Fibroblast of lung (primary cell): ENCODE results near the gene RMRP. TPM values are rescaled to one million over a fixed set of nuclear protein-coding genes. Genes with fewer than 3 reads are reported as not detected.

Experiments used
- DNase-seq, 2 donors: peaks; one replicate each; pipeline versions ENCODE4 v3.0.0 to v3.0.0-alpha.2; 2010; ENCODE audit warnings: low read depth in 2 of 2
- H2AFZ ChIP-seq: 2 replicates; pipeline ENCODE4 v1.5.1; 2012; ENCODE audit warnings: low read length, control low read depth, inconsistent platforms
- H3K27ac ChIP-seq: 2 replicates; pipeline ENCODE4 v1.5.1; 2011; ENCODE audit warnings: low read length, control low read depth; ENCODE audit not compliant: insufficient read depth
- H3K27me3 ChIP-seq: 2 replicates; pipeline ENCODE4 v1.5.1; 2011; ENCODE audit warnings: mild to moderate bottlenecking, low read length; ENCODE audit not compliant: control insufficient read depth, insufficient read depth
- H3K36me3 ChIP-seq: 2 replicates; pipeline ENCODE4 v1.5.1; 2011; ENCODE audit warnings: low read length; ENCODE audit not compliant: control insufficient read depth, insufficient read depth
- H3K4me1 ChIP-seq: 2 replicates; pipeline ENCODE4 v1.5.1; 2011; ENCODE audit warnings: low read length; ENCODE audit not compliant: control insufficient read depth, insufficient read depth; ENCODE audit errors: extremely low read depth
- H3K4me2 ChIP-seq: 2 replicates; pipeline ENCODE4 v1.5.1; 2011; ENCODE audit warnings: low read length, control low read depth; ENCODE audit not compliant: insufficient read depth; ENCODE audit errors: extremely low read depth
- H3K4me3 ChIP-seq, 4 experiments: fragments of 200-600 bp in 1 of 4; sonication (generic) in 1 of 4; replicated peaks in 1 of 4; 2 replicates each; pipeline ENCODE4 v1.5.1; 2011 to 2016; ENCODE audit warnings: low read length in 4 of 4, low read depth in 3 of 4, mild to moderate bottlenecking in 3 of 4, control low read depth in 2 of 4, inconsistent platforms in 1 of 4, mixed read lengths in 1 of 4; ENCODE audit not compliant: insufficient read depth in 1 of 4; ENCODE audit errors: control extremely low read depth in 1 of 4
- H3K79me2 ChIP-seq: 2 replicates; pipeline ENCODE4 v1.5.1; 2012; ENCODE audit warnings: mild to moderate bottlenecking, low read length, inconsistent platforms; ENCODE audit not compliant: control insufficient read depth, insufficient read depth
- H3K9ac ChIP-seq: 2 replicates; pipeline ENCODE4 v1.5.1; 2011; ENCODE audit warnings: mild to moderate bottlenecking, low read length, control low read depth; ENCODE audit not compliant: insufficient read depth
- H3K9me3 ChIP-seq: 2 replicates; pipeline ENCODE4 v1.5.1; 2012; ENCODE audit warnings: low read depth, low read length; ENCODE audit not compliant: control insufficient read depth, insufficient read depth
- H4K20me1 ChIP-seq: 2 replicates; pipeline ENCODE4 v1.5.1; 2011; ENCODE audit warnings: low read length; ENCODE audit not compliant: control insufficient read depth, insufficient read depth; ENCODE audit errors: extremely low read depth
- EZH2 ChIP-seq: IDR thresholded peaks from 2 replicates; pipeline ENCODE4 v1.5.1; 2012; ENCODE audit warnings: low read length, control low read depth, mild to moderate bottlenecking; ENCODE audit errors: missing control alignments
- polyA minus RNA-seq: library from RNA; depleted of rRNA, polyadenylated mRNA; stranded (reverse); fragments of >200 nt; gene quantifications from 2 replicates; pipeline ENCODE4 v1.2.3, GENCODE V29; 2011; ENCODE audit warnings: low replicate concordance
- polyA plus RNA-seq, 2 donors: library from polyadenylated mRNA; depleted of rRNA in 1 of 2; stranded (reverse) in 1 of 2; unstranded in 1 of 2; fragments of >200 nt; gene quantifications; 2 replicates each; pipeline ENCODE4 v1.2.1, GENCODE V29; 2011 to 2012; ENCODE audit warnings: missing spikeins in 1 of 2
- total RNA-seq: library from RNA; depleted of rRNA; stranded (reverse); fragments of >200 nt; gene quantifications from 2 replicates; pipeline ENCODE4 v1.2.1, GENCODE V29; 2014
- TF ChIP-seq, protein P1 (sequence below), 2 donors: IDR thresholded peaks in 1 of 2; conservative IDR thresholded peaks in 1 of 2; 1 replicate in 1 of 2; 2 replicates in 1 of 2; pipeline ENCODE4 v1.5.1; 2011 to 2012; ENCODE audit warnings: low read length in 2 of 2, control low read depth in 1 of 2, inconsistent platforms in 1 of 2, low read depth in 1 of 2, mild to moderate bottlenecking in 1 of 2

RMRP gene
- total RNA-seq (67,954 and 162,287 TPM in 2 replicates), polyA plus RNA-seq (75.4 and 110 TPM in 2 replicates), polyA minus RNA-seq (7,676 and 19,551 TPM in 2 replicates)
- polyA plus RNA-seq (2012), result 16.4 and 31.6 TPM in 2 replicates

DNA sequence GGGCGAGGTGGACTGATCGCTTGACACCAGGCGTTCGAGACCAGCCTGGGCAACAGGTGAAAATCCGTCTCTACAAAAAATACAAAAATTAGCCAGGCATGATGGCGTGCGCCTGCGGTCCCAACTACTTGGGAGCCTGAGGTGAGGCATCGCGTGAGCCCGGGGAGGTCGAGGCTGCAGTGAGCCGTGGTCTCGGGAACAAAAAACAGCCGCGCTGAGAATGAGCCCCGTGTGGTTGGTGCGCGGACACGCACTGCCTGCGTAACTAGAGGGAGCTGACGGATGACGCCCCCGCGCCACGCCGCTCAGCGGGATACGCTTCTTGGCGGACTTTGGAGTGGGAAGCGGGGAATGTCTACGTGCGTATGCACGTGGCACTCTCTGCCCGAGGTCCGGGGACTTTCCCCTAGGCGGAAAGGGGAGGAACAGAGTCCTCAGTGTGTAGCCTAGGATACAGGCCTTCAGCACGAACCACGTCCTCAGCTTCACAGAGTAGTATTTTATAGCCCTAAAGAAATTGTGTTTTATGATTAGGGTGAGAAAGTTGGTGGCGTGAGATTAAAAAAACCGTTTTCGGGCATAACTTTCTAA is at the start of gene RMRP:
TSS of gene RMRP (minus strand) at position 474 of the 591 bp plus-strand sequence.
- Histone ChIP-seq H3K4me1 (peaks cover 13% of the 10 kb centered on the region), H3K27me3 (no peaks in the 10 kb centered on the region), H3K9me3 (no peaks in the 10 kb centered on the region), H3K79me2 (peaks cover 14% of the 10 kb centered on the region), H3K27ac (peak within 1 kb of the TSS; percentile 97), H3K36me3 (peaks cover 2% of the 10 kb centered on the region), H4K20me1 (no peaks in the 10 kb centered on the region), H2AFZ (peak within 1 kb of the TSS; percentile 83), H3K4me3 (peak within 1 kb of the TSS; percentile 53 to 82 (median 74)), H3K4me2 (peak within 1 kb of the TSS; percentile 97), H3K9ac (peak within 1 kb of the TSS; percentile 97)
- DNase-seq, result peak; percentile 99 to 100
- no peak for TF ChIP-seq EZH2
- TF ChIP-seq, protein P1, sequence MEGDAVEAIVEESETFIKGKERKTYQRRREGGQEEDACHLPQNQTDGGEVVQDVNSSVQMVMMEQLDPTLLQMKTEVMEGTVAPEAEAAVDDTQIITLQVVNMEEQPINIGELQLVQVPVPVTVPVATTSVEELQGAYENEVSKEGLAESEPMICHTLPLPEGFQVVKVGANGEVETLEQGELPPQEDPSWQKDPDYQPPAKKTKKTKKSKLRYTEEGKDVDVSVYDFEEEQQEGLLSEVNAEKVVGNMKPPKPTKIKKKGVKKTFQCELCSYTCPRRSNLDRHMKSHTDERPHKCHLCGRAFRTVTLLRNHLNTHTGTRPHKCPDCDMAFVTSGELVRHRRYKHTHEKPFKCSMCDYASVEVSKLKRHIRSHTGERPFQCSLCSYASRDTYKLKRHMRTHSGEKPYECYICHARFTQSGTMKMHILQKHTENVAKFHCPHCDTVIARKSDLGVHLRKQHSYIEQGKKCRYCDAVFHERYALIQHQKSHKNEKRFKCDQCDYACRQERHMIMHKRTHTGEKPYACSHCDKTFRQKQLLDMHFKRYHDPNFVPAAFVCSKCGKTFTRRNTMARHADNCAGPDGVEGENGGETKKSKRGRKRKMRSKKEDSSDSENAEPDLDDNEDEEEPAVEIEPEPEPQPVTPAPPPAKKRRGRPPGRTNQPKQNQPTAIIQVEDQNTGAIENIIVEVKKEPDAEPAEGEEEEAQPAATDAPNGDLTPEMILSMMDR (conservative IDR thresholded peaks at IDR 0.05 in 1 of 2, IDR thresholded peaks at IDR 0.05 in 1 of 2; ENCODE audit: low read depth in 1 of 2, low read length in 2 of 2), result peak in 1 of 2 donors; percentile 34

DNA sequence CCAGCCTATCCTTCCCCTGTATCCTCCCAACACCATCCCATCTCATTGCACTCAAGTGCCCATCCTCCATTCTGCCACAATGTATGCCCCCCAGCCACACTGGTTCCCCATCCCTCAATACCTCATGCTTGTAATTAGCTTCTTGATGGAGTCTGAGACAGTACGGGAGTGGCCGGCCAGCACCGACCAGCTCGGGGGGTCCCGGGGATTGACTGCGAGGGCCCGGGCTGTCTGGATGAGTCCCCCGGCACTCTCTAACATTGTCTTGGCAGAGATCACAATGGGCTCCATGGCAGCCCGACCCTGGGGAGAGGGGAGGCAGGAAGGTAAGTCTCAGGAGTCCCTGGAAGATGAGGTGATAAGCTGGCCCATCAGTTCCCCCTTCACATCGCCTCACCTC is 49.1 kb upstream of the RMRP start:
- peaks cover 68% of the 10 kb centered on the region for H3K36me3 ChIP-seq
- H3K27me3 ChIP-seq, result no peaks in the 10 kb centered on the region
- H3K9me3 ChIP-seq, result no peaks in the 10 kb centered on the region
- H3K9ac ChIP-seq, result no peak overlapping the region
- no peak overlapping the region for H2AFZ ChIP-seq
- no peaks in the 10 kb centered on the region for H3K79me2 ChIP-seq
- H3K27ac ChIP-seq, result no peak overlapping the region
- DNase-seq, result no peak
- H3K4me1 ChIP-seq, result no peaks in the 10 kb centered on the region
- no peaks in the 10 kb centered on the region for H4K20me1 ChIP-seq
- no peak overlapping the region for H3K4me3 ChIP-seq
- no peak overlapping the region for H3K4me2 ChIP-seq
- no peak for TF ChIP-seq EZH2
- TF ChIP-seq, protein P1 (conservative IDR thresholded peaks at IDR 0.05 in 1 of 2, IDR thresholded peaks at IDR 0.05 in 1 of 2; ENCODE audit: low read depth in 1 of 2, low read length in 2 of 2), result no peak

DNA sequence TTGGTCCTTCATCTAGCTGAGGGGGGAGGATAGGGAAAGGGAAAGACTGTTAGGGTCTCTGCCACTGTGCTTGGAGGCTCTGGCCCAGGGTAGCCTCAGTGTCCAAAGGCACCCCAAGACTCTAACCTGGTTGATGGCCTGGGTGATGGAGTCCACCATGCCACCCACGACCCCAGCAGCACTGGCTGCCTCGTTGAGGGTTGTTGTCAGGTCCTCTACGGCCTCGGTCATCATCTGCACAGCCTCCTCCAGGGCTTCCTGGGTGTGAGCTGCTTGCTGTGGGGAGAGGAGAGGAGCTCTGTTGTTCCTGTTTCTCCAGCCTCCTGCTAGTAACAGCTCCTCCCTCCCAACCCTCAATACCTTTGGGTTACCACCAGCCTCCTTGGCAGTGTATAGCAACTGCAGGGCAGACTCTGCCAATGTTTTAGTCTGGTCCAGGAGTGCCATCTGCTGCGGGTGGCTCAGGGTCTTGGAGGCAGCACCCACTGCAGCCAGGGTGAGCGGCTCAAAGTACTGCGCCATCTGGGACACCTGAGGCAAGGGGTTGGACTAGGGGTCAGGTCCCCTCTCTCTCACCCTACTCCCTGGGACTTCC is 48.1 kb upstream of the RMRP start:
- Histone ChIP-seq H3K9ac (no peak overlapping the region), H3K4me2 (no peak overlapping the region), H3K36me3 (peaks cover 60% of the 10 kb centered on the region), H3K4me3 (no peak overlapping the region), H3K27ac (no peak overlapping the region), H2AFZ (no peak overlapping the region), H4K20me1 (no peaks in the 10 kb centered on the region), H3K79me2 (no peaks in the 10 kb centered on the region), H3K27me3 (no peaks in the 10 kb centered on the region), H3K4me1 (no peaks in the 10 kb centered on the region), H3K9me3 (no peaks in the 10 kb centered on the region)
- DNase-seq, result no peak
- TF ChIP-seq, protein P1 (conservative IDR thresholded peaks at IDR 0.05 in 1 of 2, IDR thresholded peaks at IDR 0.05 in 1 of 2; ENCODE audit: low read depth in 1 of 2, low read length in 2 of 2), result no peak
- no peak for TF ChIP-seq EZH2
